Activated naive CD4-positive, alpha-beta T cell (primary cell): ENCODE measurements around the gene MYRF.

Experiments
- DNase-seq, 4 experiments: peaks; one replicate each; lab custom pipeline; 2025; lab: John Stamatoyannopoulos, UW

MYRF gene

DNA sequence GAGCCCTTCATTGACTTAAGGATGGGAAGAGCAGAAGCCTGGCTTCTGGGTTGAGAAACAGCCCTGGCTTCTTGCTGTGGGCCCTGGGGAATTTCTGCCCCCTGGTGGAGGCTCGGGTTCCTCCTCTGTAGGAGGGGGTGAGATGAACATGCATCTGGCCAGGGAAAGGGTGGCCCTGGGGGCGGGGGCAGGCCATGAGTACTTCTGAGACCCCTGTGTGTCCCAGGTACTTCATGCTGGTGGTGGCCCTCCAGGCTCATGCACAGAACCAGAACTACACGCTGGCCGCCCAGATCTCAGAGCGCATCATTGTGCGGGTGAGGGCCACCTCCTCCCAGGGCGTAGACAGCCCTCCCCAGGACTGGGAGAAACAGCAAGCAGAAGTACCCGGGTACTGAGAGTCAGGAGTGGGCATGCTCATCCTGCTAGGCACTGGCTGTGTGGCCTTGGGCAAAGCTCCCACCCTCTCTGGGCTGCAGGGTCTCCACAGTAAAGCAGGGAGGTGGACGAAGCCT, 24.2 kb downstream of the MYRF start:
- DNase-seq, result peak in 3 of 4 experiments; percentile 14 to 54 (median 30)

DNA sequence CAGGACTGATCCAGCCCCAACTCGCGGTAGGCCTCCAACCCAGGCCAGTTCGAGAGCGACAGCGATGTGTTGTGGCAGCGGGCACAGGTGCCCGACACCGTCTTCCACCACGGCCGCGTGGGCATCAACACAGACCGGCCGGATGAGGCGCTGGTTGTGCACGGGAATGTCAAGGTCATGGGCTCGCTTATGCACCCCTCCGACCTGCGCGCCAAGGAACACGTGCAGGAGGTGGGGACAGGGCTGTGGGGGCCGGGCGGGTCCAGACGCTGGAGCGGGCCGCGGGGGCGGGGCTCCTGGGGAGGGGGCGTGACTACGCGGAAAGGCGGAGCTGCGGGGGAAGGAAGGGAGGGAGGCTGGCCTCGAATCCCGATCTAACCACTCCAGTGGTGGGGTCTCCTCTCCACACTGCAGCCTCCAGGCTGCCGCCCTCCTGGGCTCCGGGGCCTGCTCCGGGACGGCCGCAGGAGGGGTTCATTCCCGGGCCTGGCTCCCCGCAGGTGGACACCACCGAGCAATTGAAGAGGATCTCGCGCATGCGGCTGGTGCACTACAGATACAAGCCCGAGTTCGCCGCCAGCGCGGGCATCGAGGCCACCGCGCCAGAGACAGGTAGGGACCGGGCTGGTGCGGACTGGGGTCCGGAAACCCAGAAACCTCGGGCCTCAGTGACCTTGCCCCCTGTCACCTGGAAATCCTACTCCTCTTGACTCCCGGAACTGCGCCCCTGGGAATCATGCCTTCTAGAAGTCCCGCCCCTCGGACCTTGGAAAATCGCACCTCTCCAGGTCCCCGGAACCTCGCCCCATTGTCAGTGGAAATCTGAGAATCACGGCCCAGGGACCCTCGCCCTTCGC, 25.0 kb downstream of the MYRF start:
- peak in 3 of 4 experiments; percentile 31 to 61 (median 42) for DNase-seq

DNA sequence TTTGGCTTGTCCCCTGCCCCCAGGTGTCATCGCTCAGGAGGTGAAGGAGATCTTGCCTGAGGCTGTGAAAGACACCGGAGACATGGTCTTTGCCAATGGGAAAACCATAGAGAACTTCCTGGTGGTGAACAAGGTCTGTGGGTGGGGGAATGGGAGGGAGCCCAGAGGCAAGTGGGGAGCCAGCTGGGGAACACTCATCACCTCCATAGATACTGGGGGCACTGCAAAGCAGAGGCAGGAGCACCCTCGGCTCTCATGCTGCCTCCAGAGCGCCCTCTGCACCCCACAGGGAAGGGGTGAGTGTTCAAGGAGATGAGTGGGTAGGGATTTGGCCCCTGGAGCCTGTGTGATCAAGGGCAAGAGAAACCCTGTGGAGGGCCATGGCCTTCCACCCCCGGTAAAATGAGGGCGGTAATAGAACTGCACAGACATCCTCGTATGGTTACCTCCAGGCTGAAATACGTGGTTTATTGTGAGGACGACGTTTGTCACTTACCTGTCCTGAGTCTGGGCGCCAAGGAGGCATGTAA, 26.0 kb downstream of the MYRF start:
- DNase-seq, result no peak

DNA sequence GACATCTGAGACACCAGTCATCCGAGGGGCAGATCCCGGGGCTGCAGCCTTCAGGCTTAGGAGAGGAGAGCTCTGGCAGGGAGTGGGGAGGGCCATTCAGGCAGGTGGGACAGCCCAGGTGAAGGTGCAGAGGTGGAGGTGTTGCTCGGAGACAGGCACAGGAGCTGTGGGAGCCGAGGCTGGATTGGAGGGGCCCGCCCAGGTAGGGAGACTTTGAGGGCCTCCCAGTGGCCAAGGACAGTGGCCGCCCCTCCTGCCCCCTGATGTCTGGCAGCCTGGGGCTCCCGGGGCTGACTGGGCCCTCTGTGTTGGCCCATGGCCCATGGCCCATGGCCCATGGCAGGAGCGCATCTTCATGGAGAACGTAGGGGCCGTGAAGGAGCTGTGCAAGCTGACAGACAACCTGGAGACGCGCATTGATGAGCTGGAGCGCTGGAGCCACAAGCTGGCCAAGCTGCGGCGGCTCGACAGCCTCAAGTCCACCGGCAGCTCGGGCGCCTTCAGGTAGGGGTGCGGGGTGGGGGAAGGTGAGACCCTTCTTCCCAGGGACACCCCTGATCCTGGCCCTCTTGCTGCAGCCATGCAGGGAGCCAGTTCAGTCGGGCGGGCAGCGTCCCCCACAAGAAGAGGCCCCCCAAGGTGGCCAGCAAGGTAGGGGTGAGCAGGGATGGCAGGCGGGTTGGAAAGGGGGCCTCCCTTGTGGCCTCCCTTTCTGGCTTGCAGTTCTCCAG, 26.6 kb downstream of the MYRF start:
- no peak for DNase-seq

DNA sequence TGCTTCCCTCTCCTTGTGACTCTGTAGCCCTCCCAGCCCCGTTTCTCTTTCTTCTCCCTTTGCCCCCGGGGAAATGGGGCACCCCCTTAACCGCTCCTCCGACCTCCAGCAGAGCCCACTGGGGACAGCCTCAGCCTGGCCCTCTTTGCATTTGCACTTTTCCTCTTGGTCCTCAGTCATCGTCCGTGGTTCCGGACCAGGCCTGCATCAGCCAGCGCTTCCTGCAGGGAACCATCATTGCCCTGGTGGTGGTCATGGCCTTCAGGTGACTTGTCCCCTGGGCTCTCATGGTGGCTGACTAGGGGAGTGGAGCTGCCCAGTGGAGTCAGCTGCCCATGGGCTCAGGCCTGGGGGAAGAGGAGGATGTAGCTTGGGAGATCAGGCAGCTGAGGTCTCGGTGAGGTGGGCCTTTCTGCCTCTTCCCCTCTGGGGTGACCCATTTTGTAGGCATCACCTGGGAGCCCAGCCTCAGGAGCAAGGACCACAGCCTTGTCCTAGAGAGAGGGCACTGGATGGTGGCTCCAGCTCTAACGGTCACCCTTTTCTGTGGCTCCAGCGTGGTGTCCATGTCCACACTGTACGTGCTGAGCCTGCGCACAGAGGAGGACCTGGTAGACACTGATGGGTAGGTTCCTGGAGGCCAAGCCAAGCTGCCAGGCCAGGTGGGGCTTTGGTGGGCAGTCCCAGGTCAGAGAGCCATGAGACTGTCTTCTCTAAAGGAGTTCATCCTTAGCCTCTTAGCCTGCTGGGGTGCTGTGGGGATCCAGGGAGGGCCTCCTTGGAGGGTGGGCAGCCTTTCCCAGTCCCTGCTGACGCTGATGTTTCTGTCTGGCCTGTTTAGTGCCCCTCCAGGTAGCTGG, 27.5 kb downstream of the MYRF start:
- no peak for DNase-seq

DNA sequence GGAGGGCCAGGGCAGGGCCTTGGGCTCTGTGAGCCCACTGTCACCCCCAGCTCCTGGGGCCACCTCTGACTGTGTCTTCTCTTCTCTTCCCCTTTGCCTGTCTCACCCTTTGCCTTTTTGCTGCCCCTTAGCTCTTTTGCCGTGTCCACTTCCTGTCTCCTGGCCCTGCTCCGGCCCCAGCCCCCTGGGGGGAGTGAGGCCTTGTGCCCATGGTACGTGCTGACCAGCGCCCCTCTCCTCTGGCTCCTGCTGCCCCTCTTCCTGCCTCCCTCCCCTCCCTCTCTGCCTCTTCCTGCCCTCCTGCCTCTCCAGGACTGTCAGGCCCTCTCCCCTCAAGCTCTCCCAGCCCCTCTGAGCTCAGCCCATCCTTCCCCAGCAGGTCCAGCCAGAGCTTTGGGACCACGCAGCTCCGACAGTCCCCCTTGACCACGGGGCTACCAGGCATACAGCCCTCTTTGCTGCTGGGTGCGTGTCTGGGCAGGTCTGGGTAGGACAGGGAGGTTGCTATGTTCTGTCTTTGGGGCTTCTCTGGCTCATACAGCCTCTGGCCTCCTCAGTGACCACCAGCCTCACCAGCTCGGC, 28.2 kb downstream of the MYRF start:
- DNase-seq, result no peak

DNA sequence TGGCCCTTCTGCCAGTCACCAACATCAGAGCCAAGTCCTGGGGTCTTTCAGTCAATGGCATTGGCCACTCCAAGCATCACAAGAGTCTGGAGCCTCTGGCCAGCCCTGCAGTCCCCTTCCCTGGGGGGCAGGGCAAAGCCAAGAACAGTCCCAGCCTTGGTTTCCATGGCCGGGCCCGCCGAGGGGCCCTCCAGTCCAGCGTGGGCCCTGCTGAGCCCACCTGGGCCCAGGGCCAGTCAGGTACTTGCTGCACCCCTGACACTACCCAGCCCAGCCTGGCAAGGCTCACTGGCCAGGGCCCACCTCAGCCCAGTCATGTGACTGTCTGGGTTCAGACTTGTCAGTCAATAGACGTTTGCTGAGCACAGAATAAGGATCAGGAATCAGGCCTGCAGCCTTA, 29.1 kb downstream of the MYRF start:
- no peak for DNase-seq

DNA sequence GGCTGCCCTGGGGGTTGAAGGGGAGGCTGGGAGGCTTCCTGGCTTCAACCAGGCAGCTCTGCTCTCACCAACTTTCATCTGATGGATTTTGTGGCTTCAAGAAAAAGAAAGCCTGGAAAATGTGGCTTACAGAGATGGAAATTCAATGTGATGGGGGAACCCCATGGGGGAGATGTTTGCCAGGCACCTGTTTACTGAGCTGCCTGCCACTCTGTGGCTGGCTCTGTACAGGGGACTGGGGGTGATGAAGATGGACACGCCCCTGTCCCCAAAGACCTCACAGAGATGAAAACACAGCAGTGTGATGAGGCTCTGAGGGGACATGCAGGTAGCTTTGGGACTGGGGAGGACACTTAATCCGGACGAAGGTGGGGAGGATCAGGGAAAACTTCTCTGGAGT, 29.9 kb downstream of the MYRF start:
- DNase-seq, result no peak

DNA sequence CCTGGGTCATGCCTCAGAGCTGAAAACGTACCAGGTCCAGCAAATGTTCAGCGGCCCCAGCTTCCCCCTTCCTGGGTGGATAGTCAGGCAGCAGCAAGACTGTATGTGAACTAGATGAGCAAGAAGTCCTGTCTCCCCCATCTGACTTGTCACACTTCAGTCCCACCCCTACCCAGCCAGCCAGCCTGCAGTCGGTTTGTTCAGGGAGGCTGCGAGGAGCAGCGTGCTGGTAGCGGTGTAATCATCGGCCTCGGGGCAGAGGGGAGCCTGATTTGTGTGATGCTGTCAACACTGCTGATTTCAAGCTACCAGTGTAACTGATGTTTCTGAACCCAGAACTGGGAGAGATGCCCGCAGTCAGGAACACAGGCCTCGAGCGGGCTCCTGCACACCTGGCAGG, 30.4 kb downstream of the MYRF start:
- no peak for DNase-seq

DNA sequence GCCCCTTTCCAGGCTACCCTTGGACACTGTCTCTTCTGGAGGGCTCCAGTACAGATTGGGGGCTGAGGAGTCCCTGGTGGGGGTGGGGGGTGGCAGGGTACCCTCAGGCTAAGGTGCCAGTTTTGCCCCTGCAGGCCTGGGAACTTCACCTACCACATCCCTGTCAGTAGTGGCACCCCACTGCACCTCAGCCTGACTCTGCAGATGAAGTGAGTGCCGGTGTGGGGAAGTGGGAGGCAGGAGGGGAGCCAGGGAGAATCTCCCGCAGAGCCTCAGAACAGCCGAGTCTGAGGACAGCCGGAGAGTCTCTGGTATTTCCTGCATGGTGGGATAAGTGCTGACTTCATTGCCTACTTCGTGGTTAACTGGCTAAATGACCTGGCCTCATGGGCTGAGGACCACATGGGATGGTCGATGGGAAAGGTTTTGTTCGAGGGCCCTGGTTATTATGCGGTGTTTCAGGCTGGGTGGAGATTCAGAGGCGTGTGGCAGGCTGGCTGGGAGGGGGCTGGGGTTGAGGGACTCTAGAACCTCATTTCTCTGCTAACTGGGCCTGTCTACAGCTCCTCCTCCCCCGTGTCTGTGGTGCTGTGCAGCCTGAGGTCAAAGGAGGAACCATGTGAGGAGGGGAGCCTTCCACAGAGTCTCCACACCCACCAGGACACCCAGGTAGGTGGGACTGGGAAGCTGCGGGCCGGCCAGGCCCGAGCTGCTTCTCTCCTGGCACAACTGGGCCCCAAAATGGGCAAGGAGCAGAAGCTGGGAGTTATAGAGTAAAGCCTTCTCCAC, 31.5 kb downstream of the MYRF start:
- DNase-seq, result no peak

DNA sequence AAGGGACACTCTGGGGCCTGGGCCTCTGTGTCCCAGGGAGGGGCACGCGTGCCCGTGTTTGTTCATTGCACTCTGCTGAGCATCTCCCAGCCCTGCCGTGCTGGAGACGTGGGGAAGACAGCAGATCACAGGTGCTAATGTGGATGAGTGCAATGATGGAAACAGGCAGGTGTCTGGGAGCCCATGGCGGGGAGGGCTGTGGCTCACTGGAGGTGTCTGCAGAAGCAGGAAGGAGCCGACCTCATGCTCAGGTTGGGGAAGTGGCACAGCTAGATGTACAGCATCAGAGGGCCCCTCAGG, 32.0 kb downstream of the MYRF start:
- no peak for DNase-seq

DNA sequence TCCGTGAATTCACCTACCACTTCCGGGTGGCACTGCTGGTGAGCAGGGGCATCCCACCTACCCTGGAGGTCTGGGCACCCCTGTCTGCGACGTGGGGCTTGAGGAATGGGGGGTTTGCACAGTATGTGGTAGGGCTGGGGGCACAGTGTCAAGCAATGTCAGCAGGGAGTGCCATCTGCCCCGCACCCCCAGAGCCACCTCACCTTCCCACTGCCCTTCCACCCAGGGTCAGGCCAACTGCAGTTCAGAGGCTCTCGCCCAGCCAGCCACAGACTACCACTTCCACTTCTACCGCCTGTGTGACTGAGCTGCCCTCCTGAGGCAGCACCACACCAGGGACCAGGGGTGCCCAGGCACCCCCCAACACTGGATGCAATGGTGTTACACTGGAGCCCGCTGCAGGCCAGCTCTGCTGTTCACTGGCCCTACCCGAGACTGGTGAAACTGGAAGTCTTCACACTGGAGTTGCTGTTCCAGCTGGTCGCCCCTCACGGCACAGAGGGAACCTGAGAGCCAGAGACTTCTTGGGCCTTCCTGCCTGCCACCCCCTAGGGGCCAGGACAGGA, 33.5 kb downstream of the MYRF start:
- no peak for DNase-seq

DNA sequence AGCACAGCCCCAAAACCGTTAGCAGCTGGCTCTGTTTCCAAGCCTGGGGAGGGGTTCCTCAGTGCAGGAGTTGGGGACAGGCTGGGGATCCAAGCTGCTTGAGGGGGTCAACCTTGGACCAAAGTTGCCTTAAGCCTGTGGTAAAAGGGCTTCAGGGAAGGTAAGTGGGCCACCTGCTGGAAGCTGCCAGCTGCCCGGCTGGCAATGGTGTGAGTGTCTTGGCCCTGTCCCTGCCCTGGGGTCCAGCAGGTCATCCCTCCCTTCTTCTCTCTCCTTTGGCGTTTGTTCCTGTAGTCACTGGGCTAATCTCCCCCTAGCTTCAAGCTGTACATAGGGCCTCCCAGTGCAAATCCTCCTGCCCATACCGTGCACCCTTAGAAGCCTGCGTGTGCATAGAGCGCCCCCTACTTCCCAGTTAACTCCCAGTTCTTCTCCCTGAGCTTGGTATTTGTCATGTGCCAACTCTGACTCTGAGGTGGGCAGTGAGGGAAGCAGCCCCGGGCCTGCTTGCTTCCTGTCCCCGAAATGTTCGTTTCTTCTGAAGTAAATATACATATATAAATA, 35.6 kb downstream of the MYRF start:
- no peak for DNase-seq

DNA sequence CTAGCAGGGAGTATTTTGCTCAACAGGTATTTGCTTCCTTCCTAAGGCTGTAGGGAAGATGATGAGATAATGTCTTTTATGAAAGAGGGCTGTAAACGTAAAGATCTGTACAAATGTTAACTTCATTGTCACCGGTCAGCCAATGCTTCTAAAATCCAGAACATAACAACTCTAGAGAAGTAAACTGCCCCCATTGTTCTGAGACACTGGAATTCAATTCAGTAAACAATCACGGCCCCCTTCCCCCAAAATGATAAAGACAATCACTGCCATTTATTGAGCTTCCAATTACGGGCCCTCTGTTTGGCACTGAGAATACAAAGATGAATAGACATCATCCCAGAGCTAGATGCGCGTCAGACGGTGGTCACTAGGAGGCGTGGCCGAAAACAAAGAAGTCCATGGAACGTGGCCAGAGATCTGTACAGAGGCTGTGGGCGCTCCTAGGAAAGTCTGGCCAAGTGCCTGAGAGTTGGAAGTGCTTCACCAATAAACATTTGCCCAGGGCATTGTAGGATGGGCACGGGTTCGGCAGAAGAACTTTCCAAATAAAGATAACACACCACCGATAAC, 39.4 kb downstream of the MYRF start:
- no peak for DNase-seq

DNA sequence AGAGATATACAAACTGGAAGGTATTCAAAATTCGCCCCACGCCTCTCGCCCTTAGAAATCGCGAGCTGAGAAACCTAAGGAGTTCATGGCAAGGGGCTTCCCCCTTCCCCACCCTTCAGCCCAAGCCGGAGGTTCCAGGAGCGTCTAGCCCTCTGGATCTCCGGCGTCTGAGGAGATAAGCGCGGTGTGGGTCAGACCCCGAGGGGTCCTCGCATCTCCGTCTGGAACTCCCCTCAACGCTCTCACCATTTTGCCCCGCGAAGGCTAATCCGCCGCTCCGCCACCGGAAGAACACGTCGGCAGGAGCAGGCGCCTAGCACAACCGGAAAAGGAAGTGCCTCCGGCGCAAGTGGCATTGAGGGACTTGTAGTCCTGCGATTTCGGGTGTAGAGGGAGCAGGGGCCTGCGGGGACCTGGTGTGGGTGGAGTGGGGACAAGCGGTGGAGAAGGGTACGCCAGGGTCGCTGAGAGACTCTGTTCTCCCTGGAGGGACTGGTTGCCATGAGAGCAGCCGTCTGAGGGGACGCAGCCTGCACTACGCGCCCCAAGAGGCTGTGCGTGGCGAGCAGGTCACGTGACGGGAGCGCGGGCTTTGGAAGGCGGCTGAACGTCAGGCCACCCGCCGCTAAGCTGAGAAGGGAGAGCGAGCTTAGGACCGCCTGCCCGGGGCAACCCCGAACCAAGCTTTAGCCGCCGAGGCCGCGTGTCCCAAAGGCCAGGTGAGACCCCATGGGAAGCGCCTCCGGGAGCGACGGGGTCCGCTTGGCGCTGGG, 40.1 kb downstream of the MYRF start, which contains the start of the genes FEN1 and TMEM258:
Gene FEN1 (plus strand): TSS at position 602 of the 773 bp plus-strand sequence. CDS start 2,451 bp downstream, outside the sequence.
Gene TMEM258 (minus strand): TSS at position 290 of the 773 bp plus-strand sequence. CDS start 41 bp downstream, at position 249.
- peak; percentile 76 to 90 (median 78) for DNase-seq

DNA sequence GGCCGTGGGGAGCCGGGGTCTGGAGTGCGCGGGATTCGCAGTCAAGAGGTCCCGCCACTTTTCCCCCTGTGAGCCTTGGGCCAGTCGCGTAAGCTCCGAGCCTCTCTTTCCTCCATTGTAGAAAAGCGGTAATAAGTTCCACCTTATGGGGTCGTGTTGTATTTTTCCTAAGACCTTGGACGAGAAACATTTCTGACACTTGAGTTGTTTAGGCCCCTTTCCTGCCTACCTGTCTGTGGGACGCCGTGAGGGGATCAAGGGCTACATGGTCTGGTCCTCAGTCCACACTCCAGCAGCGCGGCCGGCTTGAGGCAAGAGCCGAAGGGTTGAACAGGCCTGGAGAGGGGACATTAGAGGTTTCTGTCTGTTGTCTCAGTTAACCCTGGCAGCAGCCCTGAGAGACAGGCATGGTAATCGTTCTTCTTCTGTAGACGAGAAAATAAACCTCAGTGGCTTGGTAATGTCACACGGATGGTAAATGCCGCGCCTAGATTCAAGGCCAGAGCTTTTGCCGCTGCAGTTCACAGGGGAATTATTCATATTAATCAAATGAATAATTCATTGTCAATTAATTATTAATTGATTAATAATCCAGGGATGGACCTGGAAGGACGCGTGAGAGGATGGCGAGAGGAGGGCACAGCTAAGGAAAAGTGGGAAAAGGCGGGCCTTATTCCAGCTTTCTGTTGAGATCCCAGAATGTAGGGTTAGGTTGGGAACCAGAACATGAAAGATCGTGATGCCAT, 40.8 kb downstream of the MYRF start:
- no peak for DNase-seq

DNA sequence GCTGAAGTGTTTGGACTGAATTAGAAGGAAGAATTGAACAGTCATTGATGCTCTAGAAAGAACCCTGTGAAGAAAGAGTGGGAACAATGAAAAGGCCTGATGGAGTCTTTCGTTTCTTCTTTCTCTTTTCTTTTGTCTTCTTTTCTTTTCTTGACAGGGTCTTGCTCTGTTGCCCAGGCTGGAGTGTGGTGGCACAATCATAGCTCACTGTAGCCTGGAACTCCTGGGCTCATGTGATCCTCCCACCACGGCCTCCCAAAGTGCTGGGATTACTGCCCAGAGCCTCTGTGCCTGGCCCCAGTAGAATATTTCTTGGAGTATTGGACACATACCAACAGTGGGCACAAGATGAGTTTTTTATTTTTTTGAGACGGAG, 41.4 kb downstream of the MYRF start:
- no peak for DNase-seq

DNA sequence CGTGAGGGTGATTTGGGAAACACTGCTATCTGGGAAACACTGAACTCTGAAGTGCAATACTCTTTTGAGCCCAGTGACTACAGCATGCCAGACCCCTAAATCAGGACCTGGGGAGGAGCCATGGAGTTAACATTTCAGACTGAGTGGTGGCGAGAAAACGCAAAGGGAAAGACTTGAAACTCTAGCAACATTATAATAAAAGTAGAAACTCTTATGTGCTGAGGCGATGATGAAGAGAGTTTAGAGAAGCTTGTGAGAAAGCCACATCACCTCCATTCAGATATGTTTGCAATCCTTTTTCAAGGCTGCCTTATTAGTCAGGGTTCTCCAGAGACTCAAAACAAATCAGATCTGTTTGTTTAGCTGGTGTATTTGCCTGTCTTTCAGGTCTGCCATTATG, 42.1 kb downstream of the MYRF start:
- no peak for DNase-seq
